Measurements from ENCODE around the gene CNTNAP5. TPM values are rescaled to one million over a fixed set of nuclear protein-coding genes. Genes with fewer than 3 reads are reported as not detected.

CNTNAP5 gene
- total RNA-seq, 1 donor from 2014 or later, result not detected

DNA sequence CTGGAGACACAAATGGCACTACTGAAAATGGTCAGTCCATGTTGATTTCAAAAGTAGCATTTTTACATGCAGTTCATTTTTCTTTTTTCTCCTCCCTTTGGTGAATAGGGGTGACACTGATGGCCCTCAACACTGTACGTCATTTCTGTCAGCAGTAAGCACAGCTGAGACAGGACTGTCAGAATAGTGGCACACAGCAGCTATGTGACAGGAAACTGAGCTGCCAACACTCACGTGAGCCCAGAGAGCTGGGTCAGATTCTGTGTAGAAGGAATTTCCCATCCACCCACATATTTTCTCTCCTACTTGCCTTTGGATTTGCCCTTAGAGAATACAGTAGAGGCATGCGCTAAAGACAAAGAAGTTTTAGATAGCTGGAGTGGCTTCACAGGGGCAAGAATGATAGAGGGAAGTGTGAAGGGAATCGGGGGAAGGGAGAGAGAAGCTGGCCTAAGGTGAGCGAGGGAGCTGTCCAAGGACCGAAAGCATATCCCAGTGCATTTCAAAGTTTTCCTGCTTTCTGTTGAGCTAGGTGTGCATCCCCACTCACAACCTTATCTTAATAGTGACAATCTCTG is 476.6 kb downstream of the CNTNAP5 start:
- DNase-seq (ENCODE audit: low spot score) (no peak), ATAC-seq (peak; percentile 15)
- intact Hi-C loops (cut with DNase I), result no loop called here

GRCh38 chr2:124514236-124514635 is 489.1 kb downstream of the CNTNAP5 start:
- intact Hi-C loops (cut with DNase I), result no loop called here
- no peak for ATAC-seq
- DNase-seq (ENCODE audit: low spot score), result no peak

GRCh38 chr2:124520953-124521352 is 495.9 kb downstream of the CNTNAP5 start:
- no peak for ATAC-seq
- no peak for DNase-seq (ENCODE audit: low spot score)
- intact Hi-C loops (cut with DNase I), result no loop called here

- no peak for ATAC-seq
- no peak for DNase-seq (ENCODE audit: low spot score)
- intact Hi-C loops (cut with DNase I), result no loop called here
These were observed 498.0 kb downstream of the CNTNAP5 start for GRCh38 chr2:124523096-124523495.

DNA sequence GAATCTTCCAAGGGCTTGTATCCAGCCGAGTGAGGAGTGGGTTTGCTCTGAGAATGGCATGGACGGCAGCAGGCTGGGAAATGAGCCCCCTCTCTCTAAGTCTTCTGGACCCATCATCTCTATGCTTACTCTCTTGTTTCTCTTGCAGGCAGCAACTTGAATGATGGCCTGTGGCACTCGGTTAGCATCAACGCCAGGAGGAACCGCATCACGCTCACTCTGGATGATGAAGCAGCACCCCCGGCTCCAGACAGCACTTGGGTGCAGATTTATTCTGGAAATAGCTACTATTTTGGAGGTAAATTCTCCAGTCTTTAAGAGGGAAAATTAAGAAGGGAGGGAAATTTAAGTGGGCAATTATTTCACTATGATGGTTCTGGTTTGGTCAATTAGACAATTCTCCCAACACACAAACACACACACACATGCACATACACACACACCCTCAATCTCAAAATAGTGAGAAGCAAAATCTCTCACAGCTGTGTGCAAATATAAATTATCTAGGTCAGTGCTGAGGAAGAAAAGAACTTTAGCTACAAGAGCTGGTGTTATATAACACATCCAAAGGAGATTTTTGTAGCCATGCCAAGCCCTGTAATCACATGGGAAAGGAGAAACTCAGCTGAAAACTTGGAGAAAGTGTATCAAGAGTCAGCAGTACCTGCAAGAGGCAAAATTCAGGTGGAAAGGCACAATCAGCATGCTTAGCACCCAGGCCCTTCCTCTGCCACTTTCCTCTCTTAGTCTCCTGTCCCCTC is 499.2 kb downstream of the CNTNAP5 start:
- ATAC-seq, result peak; percentile 44
- intact Hi-C loops (cut with DNase I), result no loop called here

DNA sequence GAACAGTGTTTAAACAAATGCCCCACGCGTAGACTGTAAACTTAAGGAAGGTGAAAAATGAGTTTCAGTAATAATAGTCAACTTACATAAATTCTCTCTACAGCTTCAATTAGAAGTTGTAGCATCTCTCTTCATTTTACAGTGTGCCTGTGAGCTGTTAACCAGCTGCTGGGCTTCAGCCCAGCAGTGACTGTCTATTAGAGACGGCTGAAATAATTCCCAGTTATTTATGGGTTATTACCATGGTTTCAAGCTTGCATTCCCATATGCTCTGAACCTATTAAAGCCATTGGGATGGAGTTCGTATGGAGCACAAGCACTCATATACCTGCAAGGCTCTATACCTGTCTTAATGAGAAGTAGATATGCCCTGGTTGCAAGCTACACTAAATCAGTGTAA is 501.1 kb downstream of the CNTNAP5 start:
- intact Hi-C loops (cut with DNase I), result no loop called here
- ATAC-seq (no peak), DNase-seq (ENCODE audit: low spot score) (no peak)

More for the DNA sequence above, 499.2 kb downstream of the CNTNAP5 start:
- no peak for DNase-seq (ENCODE audit: low spot score)

DNA sequence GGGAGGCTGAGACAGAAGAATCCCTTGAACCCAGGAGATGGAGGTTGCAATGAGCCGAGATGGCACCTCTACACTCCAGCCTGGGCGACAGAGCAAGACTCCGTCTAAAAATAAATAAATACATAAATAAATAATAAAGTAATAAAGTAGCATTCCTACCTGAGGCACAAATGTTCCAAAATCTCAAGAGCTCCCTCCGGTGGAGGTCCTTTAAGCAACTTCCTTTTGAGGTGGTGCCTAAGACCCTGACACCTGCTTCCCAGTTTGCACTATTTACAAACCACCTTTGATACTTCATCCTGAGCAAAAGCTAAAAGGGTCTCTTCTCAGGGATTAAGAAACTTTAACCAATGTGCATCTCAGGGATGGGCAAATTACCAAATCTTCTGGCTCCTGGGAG is 505.1 kb downstream of the CNTNAP5 start:
- intact Hi-C loops (cut with DNase I), result no loop called here
- DNase-seq (ENCODE audit: low spot score), result no peak
- ATAC-seq, result no peak

DNA sequence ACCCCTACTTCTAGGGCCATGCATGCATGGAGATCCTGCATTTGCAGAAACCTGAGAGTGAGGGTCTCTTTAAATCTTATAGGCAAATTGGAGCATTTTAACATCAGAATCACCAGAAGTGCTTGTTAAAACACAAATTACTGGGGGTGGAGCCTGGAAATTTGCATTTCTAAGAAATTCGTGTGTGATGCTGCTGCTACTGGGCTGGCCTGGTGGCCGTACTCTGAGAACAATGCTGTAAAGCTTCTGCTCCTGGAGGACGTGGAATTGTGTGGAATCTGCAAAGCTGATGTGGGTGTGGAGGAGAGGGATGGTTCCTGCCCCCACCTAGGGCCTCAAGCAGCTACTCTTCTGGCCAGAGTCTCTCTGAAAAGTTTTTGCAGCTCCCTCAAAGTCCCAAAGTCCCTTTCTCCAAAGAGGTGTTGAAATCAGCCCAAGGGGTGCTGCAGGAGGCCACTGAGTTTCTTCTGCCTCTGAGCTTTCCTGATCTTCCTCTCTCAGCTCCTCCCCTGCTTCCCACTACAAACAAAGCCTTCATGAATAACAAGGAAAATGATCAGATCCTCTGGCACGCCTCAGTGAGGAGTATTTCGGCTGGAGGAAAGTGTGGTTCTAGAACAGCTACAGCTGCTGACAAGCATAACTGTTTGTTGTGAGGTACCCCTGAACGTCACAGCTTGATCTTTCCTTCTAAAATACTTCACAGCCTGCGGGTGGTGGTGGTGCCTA is 508.3 kb downstream of the CNTNAP5 start:
- ATAC-seq (peak; percentile 70), DNase-seq (ENCODE audit: low spot score) (no peak)
- intact Hi-C loops (cut with DNase I), result no loop called here

GRCh38 chr2:124534028-124534427 is 508.9 kb downstream of the CNTNAP5 start:
- no peak for DNase-seq (ENCODE audit: low spot score)
- peak; percentile 64 for ATAC-seq
- intact Hi-C loops (cut with DNase I), result no loop called here

GRCh38 chr2:124535816-124536215 is 510.7 kb downstream of the CNTNAP5 start:
- DNase-seq (ENCODE audit: low spot score), result no peak
- intact Hi-C loops (cut with DNase I), result no loop called here
- no peak for ATAC-seq

- no peak for DNase-seq (ENCODE audit: low spot score)
- intact Hi-C loops (cut with DNase I), result no loop called here
- no peak for ATAC-seq
These were observed 511.5 kb downstream of the CNTNAP5 start for GRCh38 chr2:124536591-124536990.

DNA sequence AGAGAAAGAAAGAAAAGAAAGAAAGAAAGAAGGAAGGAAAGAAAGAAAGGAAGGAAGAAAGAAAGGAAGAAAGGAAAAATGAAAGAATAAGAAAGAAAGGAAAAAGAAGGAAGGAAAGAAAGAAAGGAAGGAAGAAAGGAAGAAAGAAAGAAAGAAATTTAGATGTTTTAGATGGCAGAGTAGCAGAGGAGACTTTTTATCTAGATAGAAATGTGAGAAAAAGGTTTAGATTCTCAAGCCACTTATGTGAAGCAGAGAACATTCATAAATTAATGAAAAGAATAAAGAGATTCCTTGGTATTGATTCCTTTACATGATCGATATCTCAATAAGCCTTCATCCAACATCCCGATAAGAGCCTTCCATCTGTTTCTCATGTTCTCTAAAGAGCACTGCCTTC is 513.5 kb downstream of the CNTNAP5 start:
- intact Hi-C loops (cut with DNase I), result no loop called here
- DNase-seq (ENCODE audit: low spot score) (no peak), ATAC-seq (no peak)

GRCh38 chr2:124540805-124541204 is 515.7 kb downstream of the CNTNAP5 start:
- ATAC-seq (no peak), DNase-seq (ENCODE audit: low spot score) (no peak)
- intact Hi-C loops (cut with DNase I), result no loop called here

DNA sequence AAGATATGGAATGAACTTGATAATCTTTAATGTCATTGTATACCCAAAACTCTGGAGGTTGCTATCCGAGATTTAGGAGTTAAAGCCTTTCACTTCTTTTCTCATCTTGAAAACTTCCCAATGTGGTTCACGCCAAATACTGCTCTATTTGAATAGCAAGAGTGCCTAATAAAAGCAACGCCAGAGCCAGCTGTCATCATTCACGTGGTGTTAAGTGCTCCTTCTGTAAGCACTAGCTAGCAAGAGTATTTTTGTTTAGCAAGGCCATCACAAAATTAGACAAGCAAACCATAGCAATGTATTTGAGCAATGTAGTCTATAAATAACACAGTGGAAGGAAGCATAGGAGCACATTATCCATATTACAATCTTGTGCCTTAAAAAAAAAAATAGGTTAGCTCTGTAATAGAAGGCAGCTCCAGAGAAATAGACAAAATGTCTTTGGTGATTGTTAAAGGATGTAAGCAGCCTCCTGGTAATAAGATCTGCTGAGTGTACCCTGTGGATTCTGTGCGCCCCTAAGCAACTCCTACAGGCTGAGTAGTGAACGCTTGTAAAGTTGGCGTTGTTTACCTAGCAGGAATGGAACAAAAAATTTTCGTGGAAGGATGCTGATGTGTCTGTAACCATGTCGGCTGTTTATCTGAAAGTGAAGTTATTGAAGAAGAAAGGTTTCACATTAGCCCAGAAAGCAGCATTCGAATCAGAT is 518.0 kb downstream of the CNTNAP5 start:
- no peak for ATAC-seq

GRCh38 chr2:124547700-124548099 is 522.6 kb downstream of the CNTNAP5 start:
- ATAC-seq (no peak), DNase-seq (ENCODE audit: low spot score) (no peak)
- intact Hi-C loops (cut with DNase I), result no loop called here

More for the DNA sequence above, 518.0 kb downstream of the CNTNAP5 start:
- intact Hi-C loops (cut with DNase I), result no loop called here
- DNase-seq (ENCODE audit: low spot score), result no peak

DNA sequence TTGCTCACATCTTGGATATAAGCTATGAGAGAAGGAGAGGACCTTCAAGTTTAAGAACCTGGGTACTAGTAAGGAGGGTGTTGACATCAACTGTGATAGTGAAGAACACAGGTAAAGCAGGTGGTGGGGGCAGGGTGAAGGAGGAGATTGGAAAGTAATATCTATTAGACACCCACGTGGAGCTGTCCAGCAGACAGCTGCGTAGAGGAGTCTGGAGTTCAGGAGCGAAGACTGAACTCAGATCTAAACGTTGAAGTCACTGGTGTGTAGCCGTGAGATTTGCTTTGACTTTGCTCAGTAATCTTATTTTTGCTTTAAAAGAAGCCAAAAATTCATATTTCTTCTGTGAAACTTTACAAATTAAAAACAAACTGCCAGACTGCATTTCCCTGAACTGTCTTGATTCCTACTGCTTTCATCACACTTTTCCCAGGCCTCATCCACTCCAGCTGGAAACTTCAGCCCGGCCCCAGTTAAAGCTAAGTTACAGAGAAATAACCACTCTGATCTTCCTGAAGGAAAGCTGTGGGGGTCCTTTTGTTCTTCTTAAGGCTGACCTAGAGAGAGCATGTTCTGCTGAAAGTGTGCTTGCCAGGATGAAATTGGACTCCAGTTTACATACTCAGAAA is 533.3 kb downstream of the CNTNAP5 start:
- intact Hi-C loops (cut with DNase I), result no loop called here

GRCh38 chr2:124559236-124559635 is 534.1 kb downstream of the CNTNAP5 start:
- DNase-seq (ENCODE audit: low spot score) (no peak), ATAC-seq (no peak)

More for the DNA sequence above, 533.3 kb downstream of the CNTNAP5 start:
- DNase-seq (ENCODE audit: low spot score) (no peak), ATAC-seq (no peak)

GRCh38 chr2:124560592-124561112 is 535.6 kb downstream of the CNTNAP5 start:
- intact Hi-C loops (cut with DNase I), result no loop called here
- ATAC-seq (no peak), DNase-seq (ENCODE audit: low spot score) (no peak)

More at GRCh38 chr2:124559236-124559635, 534.1 kb downstream of the CNTNAP5 start:
- intact Hi-C loops (cut with DNase I), result no loop called here

- intact Hi-C loops (cut with DNase I), result no loop called here
- ATAC-seq (no peak), DNase-seq (ENCODE audit: low spot score) (no peak)
These were observed 536.4 kb downstream of the CNTNAP5 start for GRCh38 chr2:124561486-124561885.
